Gastrocnemius medialis (tissue), 4 donors: ENCODE measurements around the gene TTLL6. TPM values are rescaled to one million over a fixed set of nuclear protein-coding genes. Genes with fewer than 3 reads are reported as not detected.

ENCODE experiments used
- ATAC-seq, 2 donors: fragments of 150-250 bp; one replicate each; pipeline ENCODE4 v1.9.1; 2016
- DNase-seq, 2 donors: peaks; one replicate each; pipeline ENCODE4 v3.0.0-alpha.2; 2019
- H3K27ac ChIP-seq, 4 donors: fragments of 200-600 bp; sonication (generic); 1 replicate in 1 of 4; 2 replicates in 3 of 4; pipeline ENCODE4 v1.5.1; 2016 to 2018; ENCODE audit warnings: mild to moderate bottlenecking in 2 of 4, moderate library complexity in 1 of 4
- H3K27me3 ChIP-seq, 3 donors: fragments of 200-600 bp; sonication (generic) in 2 of 3; 1 replicate in 1 of 3; 2 replicates in 2 of 3; pipeline versions ENCODE4 v1.5.1 to v1.6.0; 2016 to 2019; ENCODE audit warnings: mild to moderate bottlenecking in 1 of 3, moderate library complexity in 1 of 3
- H3K36me3 ChIP-seq, 2 donors: fragments of 200-600 bp; sonication (generic) in 1 of 2; one replicate each; pipeline ENCODE4 v1.5.1; 2017 to 2018
- H3K4me1 ChIP-seq, 2 donors: fragments of 200-600 bp; sonication (generic) in 1 of 2; one replicate each; pipeline ENCODE4 v1.5.1; 2016 to 2017; ENCODE audit warnings: mild to moderate bottlenecking in 2 of 2
- H3K4me3 ChIP-seq, 4 donors: fragments of 200-600 bp; sonication (generic) in 3 of 4; 1 replicate in 1 of 4; 2 replicates in 3 of 4; pipeline ENCODE4 v1.5.1; 2016 to 2019; ENCODE audit warnings: mild to moderate bottlenecking in 2 of 4
- H3K9me3 ChIP-seq, 3 donors: fragments of 200-600 bp; sonication (generic) in 2 of 3; 1 replicate in 1 of 3; 2 replicates in 2 of 3; pipeline ENCODE4 v1.5.1; 2016 to 2019
- POLR2A ChIP-seq, 2 donors: fragments of 450-650 bp; IDR thresholded peaks; one replicate each; pipeline ENCODE4 v1.6.1; 2017; ENCODE audit warnings: antibody characterized with exemption in 2 of 2, mild to moderate bottlenecking in 2 of 2, moderate library complexity in 2 of 2
- in situ Hi-C, 4 donors: fragments of 200-750 bp; cut with MboI; loops; one replicate each; pipeline versions ENCODE4 v1.15.0 to v1.8.0; 2017; ENCODE audit warnings: low sequenced_read_pairs in 4 of 4
- intact Hi-C: fragments of 100-400 bp; cut with DNase I; formaldehyde crosslinking; loops from one replicate; pipeline ENCODE4 v1.15.1; 2023; ENCODE audit warnings: low total_unique reads
- total RNA-seq, 4 donors: library from RNA; depleted of rRNA; stranded (reverse); fragments of >200 nt; gene quantifications; one replicate each; pipeline versions ENCODE4 v1.1.0 to v1.2.3, GENCODE V29; 2016
- TF ChIP-seq, protein P1 (sequence below), 5 experiments: fragments of 450-650 bp in 3 of 5; fragments of 200-600 bp in 2 of 5; sonication (generic) in 2 of 5; IDR thresholded peaks in 4 of 5; conservative IDR thresholded peaks in 1 of 5; 1 replicate in 4 of 5; 2 replicates in 1 of 5; pipeline ENCODE4 v1.5.1; 2016 to 2019; ENCODE audit warnings: antibody characterized with exemption in 5 of 5, mild to moderate bottlenecking in 3 of 5, moderate library complexity in 3 of 5

Gene TTLL6
- total RNA-seq, 4 donors from 2014 or later, result 0.10 TPM; not detected in 2

DNA sequence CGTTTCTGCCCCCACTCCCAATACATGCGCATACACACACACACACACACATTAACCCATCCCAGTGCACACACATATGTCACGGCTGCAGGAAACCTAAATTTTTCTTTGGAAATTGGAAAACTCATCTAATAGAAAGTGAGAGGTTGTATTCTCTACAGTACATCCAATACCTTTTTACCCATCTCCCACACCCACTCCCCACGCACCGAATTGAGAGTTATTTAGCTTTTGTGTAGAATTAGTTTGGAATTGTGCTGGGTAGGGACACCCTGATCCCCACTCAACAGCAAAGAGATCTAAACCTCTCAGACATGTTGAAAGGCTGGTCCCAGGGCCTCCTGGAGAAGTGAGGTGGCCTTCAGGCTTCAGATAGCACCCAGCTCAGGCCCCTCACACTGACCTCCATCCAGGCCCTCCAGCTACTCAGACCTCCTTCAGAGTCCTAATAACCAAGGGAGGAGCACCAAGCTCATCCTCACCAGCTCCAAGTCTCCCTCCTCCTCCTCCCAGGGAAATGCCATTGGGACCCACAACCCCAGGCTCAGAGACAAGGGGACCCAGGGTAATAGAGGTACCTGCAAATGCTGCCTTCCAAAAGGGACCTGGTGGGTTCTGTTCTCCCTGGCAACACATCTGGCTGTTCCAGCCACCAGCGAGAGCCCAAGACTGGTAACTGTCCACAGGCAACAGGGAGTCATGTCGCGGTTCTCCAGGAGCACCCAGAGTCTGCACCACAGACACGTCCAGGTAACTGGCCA is 89.4 kb downstream of the TTLL6 start:
- H3K27me3 ChIP-seq, result peaks cover 96 to 99% (median 99%) of the 10 kb centered on the region in 3 donors
- DNase-seq (no peak), ATAC-seq (no peak)
- H3K4me1 ChIP-seq, result peaks cover 11 to 25% of the 10 kb centered on the region in 2 donors
- H3K4me3 ChIP-seq, result peak overlapping the region in 1 of 4 donors; percentile 50
- H3K27ac ChIP-seq, result no peak overlapping the region
- H3K36me3 ChIP-seq, result no peaks in the 10 kb centered on the region
- no peaks in the 10 kb centered on the region for H3K9me3 ChIP-seq
- in situ Hi-C loops, result loop anchor here in 3 of 4 donors (10.0 to 25.0 kb wide), 4 partner anchors 90 to 285 kb away; partner anchors contain the start of genes HOXB9 (in 1 of the 3) and IGF2BP1 (in 1 of the 3)
- intact Hi-C loops, result no loop called here
- no peak for TF ChIP-seq POLR2A (IDR thresholded peaks at IDR 0.05)
- TF ChIP-seq, protein P1, sequence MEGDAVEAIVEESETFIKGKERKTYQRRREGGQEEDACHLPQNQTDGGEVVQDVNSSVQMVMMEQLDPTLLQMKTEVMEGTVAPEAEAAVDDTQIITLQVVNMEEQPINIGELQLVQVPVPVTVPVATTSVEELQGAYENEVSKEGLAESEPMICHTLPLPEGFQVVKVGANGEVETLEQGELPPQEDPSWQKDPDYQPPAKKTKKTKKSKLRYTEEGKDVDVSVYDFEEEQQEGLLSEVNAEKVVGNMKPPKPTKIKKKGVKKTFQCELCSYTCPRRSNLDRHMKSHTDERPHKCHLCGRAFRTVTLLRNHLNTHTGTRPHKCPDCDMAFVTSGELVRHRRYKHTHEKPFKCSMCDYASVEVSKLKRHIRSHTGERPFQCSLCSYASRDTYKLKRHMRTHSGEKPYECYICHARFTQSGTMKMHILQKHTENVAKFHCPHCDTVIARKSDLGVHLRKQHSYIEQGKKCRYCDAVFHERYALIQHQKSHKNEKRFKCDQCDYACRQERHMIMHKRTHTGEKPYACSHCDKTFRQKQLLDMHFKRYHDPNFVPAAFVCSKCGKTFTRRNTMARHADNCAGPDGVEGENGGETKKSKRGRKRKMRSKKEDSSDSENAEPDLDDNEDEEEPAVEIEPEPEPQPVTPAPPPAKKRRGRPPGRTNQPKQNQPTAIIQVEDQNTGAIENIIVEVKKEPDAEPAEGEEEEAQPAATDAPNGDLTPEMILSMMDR (IDR thresholded peaks at IDR 0.05 in 4 of 5, conservative IDR thresholded peaks at IDR 0.05 in 1 of 5), result no peak

DNA sequence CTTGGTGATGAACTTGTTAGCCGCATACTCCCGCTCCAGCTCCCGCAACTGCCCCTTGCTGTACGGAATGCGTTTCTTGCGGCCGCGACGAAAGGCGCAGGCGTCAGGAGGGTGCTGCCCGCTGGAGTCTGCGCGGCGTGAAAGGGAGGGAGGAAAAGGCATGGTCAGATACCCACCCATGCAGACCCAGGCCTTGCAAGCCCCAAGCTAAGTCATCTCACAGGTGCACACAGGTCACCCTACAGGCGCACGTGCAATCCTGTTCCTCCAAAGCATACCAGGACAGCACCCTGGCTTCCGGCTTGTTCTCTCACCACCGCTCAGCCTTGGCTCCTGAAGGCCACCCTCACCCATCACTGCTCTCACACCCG is 90.1 kb downstream of the TTLL6 start:
- in situ Hi-C loops, result loop anchor here in 3 of 4 donors (10.0 to 25.0 kb wide), 4 partner anchors 90 to 285 kb away; partner anchors contain the start of genes HOXB9 (in 1 of the 3) and IGF2BP1 (in 1 of the 3)
- H3K27me3 ChIP-seq, result peaks cover 96 to 99% (median 99%) of the 10 kb centered on the region in 3 donors

DNA sequence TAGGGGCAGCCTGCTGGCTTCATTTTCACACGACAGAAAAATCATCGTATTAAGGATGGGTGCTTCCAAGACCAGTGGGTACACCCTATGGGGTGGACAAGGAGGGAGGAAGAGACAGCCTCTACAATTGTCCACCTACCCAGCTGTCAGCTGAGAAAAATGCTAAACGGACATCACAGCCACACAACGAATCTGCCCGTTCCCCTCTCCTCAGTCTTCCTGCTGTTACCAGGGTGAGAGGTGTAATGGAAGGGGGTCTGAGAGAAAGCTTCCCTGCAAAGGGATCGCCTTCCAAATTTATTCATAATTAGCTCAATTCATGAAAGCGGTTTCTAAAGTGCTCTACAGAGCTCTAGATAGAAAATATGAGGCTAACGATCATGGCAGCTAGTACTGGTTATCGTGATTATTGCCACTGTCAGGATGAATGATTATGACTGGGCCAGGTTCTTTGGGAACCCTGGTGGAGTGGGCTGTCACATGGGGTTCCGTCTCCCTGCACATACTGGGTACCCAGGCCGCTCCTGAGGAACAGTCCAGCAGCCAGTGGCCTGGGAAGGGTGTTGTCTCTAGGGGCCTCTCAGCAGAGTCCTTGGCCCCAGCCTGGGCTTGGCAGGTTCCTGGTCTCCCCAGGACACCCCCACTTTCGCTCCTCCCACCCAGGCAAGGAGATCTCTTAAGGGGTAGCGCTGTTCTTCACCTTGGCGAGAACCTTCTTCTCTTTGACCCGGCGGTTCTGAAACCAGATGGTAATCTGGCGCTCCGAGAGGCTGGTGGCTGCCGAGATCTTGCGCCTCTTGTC is 90.7 kb downstream of the TTLL6 start:
- Histone ChIP-seq H3K4me3 (no peak overlapping the region), H3K9me3 (no peaks in the 10 kb centered on the region), H3K36me3 (no peaks in the 10 kb centered on the region), H3K27ac (no peak overlapping the region), H3K4me1 (peaks cover 11 to 25% of the 10 kb centered on the region in 2 donors), H3K27me3 (peaks cover 96 to 99% (median 98%) of the 10 kb centered on the region in 3 donors)
- intact Hi-C loops, result no loop called here
- ATAC-seq (no peak), DNase-seq (no peak)
- no peak for TF ChIP-seq POLR2A (IDR thresholded peaks at IDR 0.05)
- TF ChIP-seq, protein P1 (IDR thresholded peaks at IDR 0.05 in 4 of 5, conservative IDR thresholded peaks at IDR 0.05 in 1 of 5), result no peak
- in situ Hi-C loops, result loop anchor here in 3 of 4 donors (10.0 to 25.0 kb wide), 4 partner anchors 89 to 286 kb away; partner anchors contain the start of genes HOXB9 (in 1 of the 3) and IGF2BP1 (in 1 of the 3)

More for the DNA sequence above, 90.1 kb downstream of the TTLL6 start:
- peaks cover 11 to 25% of the 10 kb centered on the region in 2 donors for H3K4me1 ChIP-seq
- no peak for ATAC-seq
- DNase-seq, result no peak
- no peaks in the 10 kb centered on the region for H3K9me3 ChIP-seq
- intact Hi-C loops, result no loop called here
- no peak overlapping the region for H3K4me3 ChIP-seq
- no peak overlapping the region for H3K27ac ChIP-seq
- TF ChIP-seq, protein P1 (IDR thresholded peaks at IDR 0.05 in 4 of 5, conservative IDR thresholded peaks at IDR 0.05 in 1 of 5), result no peak
- TF ChIP-seq POLR2A (IDR thresholded peaks at IDR 0.05), result no peak
- no peaks in the 10 kb centered on the region for H3K36me3 ChIP-seq

DNA sequence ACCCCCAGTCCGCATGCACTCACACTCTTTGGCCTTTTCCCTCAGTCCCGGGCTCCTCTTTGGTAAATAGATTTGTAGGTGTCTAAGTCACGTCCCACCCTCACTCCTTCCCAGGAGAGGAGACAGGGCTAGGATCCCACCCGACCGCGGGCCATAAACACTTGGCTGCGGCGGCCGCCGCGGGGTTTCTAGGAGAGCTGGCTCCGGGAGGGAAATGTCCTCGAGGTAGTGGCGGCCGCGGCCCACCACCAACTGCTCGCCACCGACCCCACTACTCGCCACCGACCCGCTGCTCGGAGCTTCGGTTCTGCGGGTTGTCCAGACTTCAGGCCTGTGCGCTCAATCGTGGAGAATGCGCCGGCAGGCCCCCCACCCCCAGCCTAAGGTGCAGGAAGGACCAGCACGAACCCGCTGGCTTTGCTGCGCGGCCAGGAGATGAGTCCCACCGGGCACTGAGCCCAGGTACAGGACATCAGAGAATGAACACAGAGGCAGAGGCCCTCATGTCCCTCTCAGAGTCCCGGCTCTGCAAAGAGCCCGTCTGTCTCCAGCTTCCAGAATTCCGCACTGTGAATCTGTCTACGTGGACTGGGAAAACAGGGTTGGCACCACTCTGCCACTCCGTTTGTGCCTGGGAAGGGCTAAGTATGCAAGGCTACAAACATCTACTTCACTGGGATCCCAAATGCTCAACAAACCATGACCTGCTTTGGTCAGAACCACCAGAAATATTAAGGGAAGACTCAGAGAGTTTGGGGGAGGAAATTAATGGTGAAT is 91.6 kb downstream of the TTLL6 start:
- H3K36me3 ChIP-seq, result no peaks in the 10 kb centered on the region
- no peaks in the 10 kb centered on the region for H3K9me3 ChIP-seq
- intact Hi-C loops, result loop anchor here (2.0 kb wide), 2 partner anchors 65 to 153 kb away; no protein-coding TSS in a partner anchor
- in situ Hi-C loops, result loop anchor here in 3 of 4 donors (10.0 to 25.0 kb wide), 4 partner anchors 88 to 287 kb away; partner anchors contain the start of genes HOXB9 (in 1 of the 3) and IGF2BP1 (in 1 of the 3)
- ATAC-seq (no peak), DNase-seq (no peak)
- H3K4me1 ChIP-seq, result peaks cover 11 to 25% of the 10 kb centered on the region in 2 donors
- no peak overlapping the region for H3K27ac ChIP-seq
- H3K27me3 ChIP-seq, result peaks cover 99 to 100% (median 100%) of the 10 kb centered on the region in 3 donors
- TF ChIP-seq, protein P1 (IDR thresholded peaks at IDR 0.05 in 4 of 5, conservative IDR thresholded peaks at IDR 0.05 in 1 of 5), result no peak
- no peak for TF ChIP-seq POLR2A (IDR thresholded peaks at IDR 0.05)
- no peak overlapping the region for H3K4me3 ChIP-seq
